HepG2 (cell line): ENCODE results near the gene RTEL1. TPM values are rescaled to one million over a fixed set of nuclear protein-coding genes. Genes with fewer than 3 reads are reported as not detected.

Experiments used
- AGO2 ChIP-seq: fragments of 200-400 bp; formaldehyde crosslinking; optimal IDR thresholded peaks from 2 replicates; pipeline ENCODE3; 2017; ENCODE audit warnings: mild to moderate bottlenecking, low read depth, low read length, moderate library complexity
- HNRNPL ChIP-seq: fragments of 200-400 bp; formaldehyde crosslinking; IDR thresholded peaks from 2 replicates; pipeline ENCODE4 v1.6.1; 2017; ENCODE audit warnings: mild to moderate bottlenecking, low read depth, low read length
- ISX ChIP-seq: sonication (generic); formaldehyde crosslinking; conservative IDR thresholded peaks from 2 replicates; pipeline ENCODE4 v1.5.0; 2020; ENCODE audit warnings: missing genetic modification reagents
- KLF6 ChIP-seq: IDR thresholded peaks from 2 replicates; pipeline ENCODE4 v1.8.0; 2016; ENCODE audit warnings: missing biosample characterization, missing genetic modification reagents
- NRL ChIP-seq: sonication (generic); formaldehyde crosslinking; IDR thresholded peaks from 2 replicates; pipeline ENCODE4 v1.5.0; 2020; ENCODE audit warnings: missing genetic modification reagents, mild to moderate bottlenecking, moderate library complexity, borderline replicate concordance
- PRPF4 ChIP-seq: fragments of 200-400 bp; formaldehyde crosslinking; IDR thresholded peaks from 2 replicates; pipeline ENCODE4 v1.6.1; 2016; ENCODE audit warnings: low read length, low read depth; ENCODE audit not compliant: poor library complexity, severe bottlenecking
- SALL1 ChIP-seq: sonication (generic); formaldehyde crosslinking; IDR thresholded peaks from 2 replicates; pipeline ENCODE4 v1.8.0; 2022; ENCODE audit warnings: mild to moderate bottlenecking, missing genetic modification reagents
- SPEN ChIP-seq: sonication (generic); formaldehyde crosslinking; IDR thresholded peaks from 2 replicates; pipeline ENCODE4 v1.5.1; 2020; ENCODE audit warnings: low read depth, mild to moderate bottlenecking, missing genetic modification reagents
- ZNF205 ChIP-seq: IDR thresholded peaks from 2 replicates; pipeline ENCODE4 v1.6.1; 2018; ENCODE audit warnings: missing biosample characterization, missing genetic modification reagents
- ZNF329 ChIP-seq: sonication (generic); formaldehyde crosslinking; IDR thresholded peaks from 2 replicates; pipeline ENCODE4 v1.9.0; 2021; ENCODE audit warnings: low read depth, mild to moderate bottlenecking, missing genetic modification reagents
- ZNF501 ChIP-seq: sonication (generic); formaldehyde crosslinking; IDR thresholded peaks from 2 replicates; pipeline ENCODE4 v1.5.1; 2020; ENCODE audit warnings: mild to moderate bottlenecking, moderate library complexity, missing genetic modification reagents
- polyA plus RNA-seq, 8 experiments: library from polyadenylated mRNA; depleted of rRNA in 3 of 8; stranded (reverse) in 7 of 8; unstranded in 1 of 8; fragments of >200 nt; fragmentation: Illumina TruSeq in 4 of 8; extraction: Trizol in 4 of 8; gene quantifications; 2 replicates each; pipeline versions ENCODE4 v1.2.1 to v1.2.3, GENCODE V29; 2011 to 2016; ENCODE audit warnings: low read depth in 4 of 8, missing spikeins in 1 of 8, mixed read lengths in 1 of 8; ENCODE audit not compliant: insufficient read depth in 1 of 8
- total RNA-seq, 5 experiments: library from RNA; depleted of rRNA; stranded (reverse); fragments of >200 nt; fragmentation: Illumina TruSeq; extraction: Trizol; gene quantifications; 2 replicates each; pipeline ENCODE4 v1.2.3, GENCODE V29; 2016; ENCODE audit warnings: low read depth in 1 of 5
- TF ChIP-seq, protein P1 (sequence below): sonication (generic); formaldehyde crosslinking; IDR thresholded peaks from 2 replicates; pipeline ENCODE4 v1.4.0; 2020; ENCODE audit warnings: missing genetic modification reagents, borderline replicate concordance
- TF ChIP-seq, protein P2 (sequence below): sonication (generic); formaldehyde crosslinking; IDR thresholded peaks from 2 replicates; pipeline ENCODE4 v1.4.0; 2020; ENCODE audit warnings: missing genetic modification reagents
- TF ChIP-seq, protein P3 (sequence below): sonication (generic); formaldehyde crosslinking; IDR thresholded peaks from 2 replicates; pipeline ENCODE4; 2020; ENCODE audit warnings: missing genetic modification reagents, mild to moderate bottlenecking, borderline replicate concordance
- TF ChIP-seq, protein P4 (sequence below): IDR thresholded peaks from 2 replicates; pipeline ENCODE4 v1.4.0; 2020; ENCODE audit warnings: mild to moderate bottlenecking, missing genetic modification reagents

The RTEL1 gene
- total and polyA plus RNA-seq, 2 of the 13 experiments (the other 11 are each of a cell fraction or from before 2014, with no cell fraction given): 21.8 to 36.4 TPM

DNA sequence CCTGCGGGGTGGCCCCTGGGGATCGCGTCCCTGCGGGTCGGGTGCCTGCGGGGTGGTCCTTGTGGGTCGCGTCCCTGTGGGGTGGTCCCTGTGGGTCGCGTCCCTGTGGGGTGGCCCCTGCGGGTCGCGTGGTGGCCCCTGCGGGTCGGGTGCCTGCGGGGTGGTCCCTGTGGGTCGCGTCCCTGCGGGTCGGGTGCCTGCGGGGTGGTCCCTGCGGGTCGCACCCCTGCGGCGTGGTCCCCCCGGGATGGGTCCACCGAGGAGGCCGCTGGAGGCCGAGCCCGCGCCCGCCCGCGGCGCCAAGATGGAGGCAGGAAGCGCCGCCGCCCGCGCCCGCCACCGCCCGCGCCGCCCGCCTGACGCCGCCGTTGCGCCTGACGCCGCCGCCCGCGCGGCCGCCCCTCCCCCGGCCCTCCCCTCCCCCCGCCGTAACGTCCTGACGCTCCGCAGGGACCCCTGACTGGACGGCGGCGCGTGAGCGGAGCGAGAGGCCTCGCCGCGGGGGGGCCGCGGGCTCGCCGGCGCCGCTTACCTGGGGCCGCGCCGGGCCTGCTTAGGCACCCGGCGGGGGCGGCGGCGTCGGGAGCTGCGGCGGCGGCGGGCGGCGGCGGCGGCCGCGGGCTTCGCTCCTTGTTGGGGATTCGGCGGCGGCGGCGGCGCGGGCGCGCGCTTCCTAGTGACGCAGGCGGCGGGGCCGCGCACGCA lies 31.5 kb upstream of the RTEL1 start, which contains the start of gene GMEB2 (continued):
- TF ChIP-seq PRPF4 (peak; percentile 46), ZNF501 (CRISPR knock-in tag) (0 out of 2 replicates have a peak, but pooled peaks have one; percentile 17), ZNF329 (peak; percentile 83), NRL (CRISPR knock-in tag) (0 out of 2 replicates have a peak, but pooled peaks have one; percentile 75), ZNF205 (CRISPR knock-in tag) (no peak), SPEN (CRISPR knock-in tag) (peak; percentile 72), ISX (0 out of 2 replicates have a peak, but pooled peaks have one; percentile 21), KLF6 (CRISPR knock-in tag) (no peak), AGO2 (peak; percentile 96), SALL1 (CRISPR knock-in tag) (peak; percentile 76), HNRNPL (no peak)
- TF ChIP-seq, protein P1, sequence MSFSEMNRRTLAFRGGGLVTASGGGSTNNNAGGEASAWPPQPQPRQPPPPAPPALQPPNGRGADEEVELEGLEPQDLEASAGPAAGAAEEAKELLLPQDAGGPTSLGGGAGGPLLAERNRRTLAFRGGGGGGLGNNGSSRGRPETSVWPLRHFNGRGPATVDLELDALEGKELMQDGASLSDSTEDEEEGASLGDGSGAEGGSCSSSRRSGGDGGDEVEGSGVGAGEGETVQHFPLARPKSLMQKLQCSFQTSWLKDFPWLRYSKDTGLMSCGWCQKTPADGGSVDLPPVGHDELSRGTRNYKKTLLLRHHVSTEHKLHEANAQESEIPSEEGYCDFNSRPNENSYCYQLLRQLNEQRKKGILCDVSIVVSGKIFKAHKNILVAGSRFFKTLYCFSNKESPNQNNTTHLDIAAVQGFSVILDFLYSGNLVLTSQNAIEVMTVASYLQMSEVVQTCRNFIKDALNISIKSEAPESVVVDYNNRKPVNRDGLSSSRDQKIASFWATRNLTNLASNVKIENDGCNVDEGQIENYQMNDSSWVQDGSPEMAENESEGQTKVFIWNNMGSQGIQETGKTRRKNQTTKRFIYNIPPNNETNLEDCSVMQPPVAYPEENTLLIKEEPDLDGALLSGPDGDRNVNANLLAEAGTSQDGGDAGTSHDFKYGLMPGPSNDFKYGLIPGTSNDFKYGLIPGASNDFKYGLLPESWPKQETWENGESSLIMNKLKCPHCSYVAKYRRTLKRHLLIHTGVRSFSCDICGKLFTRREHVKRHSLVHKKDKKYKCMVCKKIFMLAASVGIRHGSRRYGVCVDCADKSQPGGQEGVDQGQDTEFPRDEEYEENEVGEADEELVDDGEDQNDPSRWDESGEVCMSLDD (CRISPR knock-in tag): peak; percentile 83
- TF ChIP-seq, protein P2, sequence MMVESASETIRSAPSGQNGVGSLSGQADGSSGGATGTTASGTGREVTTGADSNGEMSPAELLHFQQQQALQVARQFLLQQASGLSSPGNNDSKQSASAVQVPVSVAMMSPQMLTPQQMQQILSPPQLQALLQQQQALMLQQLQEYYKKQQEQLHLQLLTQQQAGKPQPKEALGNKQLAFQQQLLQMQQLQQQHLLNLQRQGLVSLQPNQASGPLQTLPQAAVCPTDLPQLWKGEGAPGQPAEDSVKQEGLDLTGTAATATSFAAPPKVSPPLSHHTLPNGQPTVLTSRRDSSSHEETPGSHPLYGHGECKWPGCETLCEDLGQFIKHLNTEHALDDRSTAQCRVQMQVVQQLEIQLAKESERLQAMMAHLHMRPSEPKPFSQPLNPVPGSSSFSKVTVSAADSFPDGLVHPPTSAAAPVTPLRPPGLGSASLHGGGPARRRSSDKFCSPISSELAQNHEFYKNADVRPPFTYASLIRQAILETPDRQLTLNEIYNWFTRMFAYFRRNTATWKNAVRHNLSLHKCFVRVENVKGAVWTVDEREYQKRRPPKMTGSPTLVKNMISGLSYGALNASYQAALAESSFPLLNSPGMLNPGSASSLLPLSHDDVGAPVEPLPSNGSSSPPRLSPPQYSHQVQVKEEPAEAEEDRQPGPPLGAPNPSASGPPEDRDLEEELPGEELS (CRISPR knock-in tag): peak; percentile 25; the same call in 1 of the 2 replicates
- TF ChIP-seq, protein P3, sequence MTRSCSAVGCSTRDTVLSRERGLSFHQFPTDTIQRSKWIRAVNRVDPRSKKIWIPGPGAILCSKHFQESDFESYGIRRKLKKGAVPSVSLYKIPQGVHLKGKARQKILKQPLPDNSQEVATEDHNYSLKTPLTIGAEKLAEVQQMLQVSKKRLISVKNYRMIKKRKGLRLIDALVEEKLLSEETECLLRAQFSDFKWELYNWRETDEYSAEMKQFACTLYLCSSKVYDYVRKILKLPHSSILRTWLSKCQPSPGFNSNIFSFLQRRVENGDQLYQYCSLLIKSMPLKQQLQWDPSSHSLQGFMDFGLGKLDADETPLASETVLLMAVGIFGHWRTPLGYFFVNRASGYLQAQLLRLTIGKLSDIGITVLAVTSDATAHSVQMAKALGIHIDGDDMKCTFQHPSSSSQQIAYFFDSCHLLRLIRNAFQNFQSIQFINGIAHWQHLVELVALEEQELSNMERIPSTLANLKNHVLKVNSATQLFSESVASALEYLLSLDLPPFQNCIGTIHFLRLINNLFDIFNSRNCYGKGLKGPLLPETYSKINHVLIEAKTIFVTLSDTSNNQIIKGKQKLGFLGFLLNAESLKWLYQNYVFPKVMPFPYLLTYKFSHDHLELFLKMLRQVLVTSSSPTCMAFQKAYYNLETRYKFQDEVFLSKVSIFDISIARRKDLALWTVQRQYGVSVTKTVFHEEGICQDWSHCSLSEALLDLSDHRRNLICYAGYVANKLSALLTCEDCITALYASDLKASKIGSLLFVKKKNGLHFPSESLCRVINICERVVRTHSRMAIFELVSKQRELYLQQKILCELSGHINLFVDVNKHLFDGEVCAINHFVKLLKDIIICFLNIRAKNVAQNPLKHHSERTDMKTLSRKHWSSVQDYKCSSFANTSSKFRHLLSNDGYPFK (CRISPR knock-in tag): no peak
- TF ChIP-seq, protein P4, sequence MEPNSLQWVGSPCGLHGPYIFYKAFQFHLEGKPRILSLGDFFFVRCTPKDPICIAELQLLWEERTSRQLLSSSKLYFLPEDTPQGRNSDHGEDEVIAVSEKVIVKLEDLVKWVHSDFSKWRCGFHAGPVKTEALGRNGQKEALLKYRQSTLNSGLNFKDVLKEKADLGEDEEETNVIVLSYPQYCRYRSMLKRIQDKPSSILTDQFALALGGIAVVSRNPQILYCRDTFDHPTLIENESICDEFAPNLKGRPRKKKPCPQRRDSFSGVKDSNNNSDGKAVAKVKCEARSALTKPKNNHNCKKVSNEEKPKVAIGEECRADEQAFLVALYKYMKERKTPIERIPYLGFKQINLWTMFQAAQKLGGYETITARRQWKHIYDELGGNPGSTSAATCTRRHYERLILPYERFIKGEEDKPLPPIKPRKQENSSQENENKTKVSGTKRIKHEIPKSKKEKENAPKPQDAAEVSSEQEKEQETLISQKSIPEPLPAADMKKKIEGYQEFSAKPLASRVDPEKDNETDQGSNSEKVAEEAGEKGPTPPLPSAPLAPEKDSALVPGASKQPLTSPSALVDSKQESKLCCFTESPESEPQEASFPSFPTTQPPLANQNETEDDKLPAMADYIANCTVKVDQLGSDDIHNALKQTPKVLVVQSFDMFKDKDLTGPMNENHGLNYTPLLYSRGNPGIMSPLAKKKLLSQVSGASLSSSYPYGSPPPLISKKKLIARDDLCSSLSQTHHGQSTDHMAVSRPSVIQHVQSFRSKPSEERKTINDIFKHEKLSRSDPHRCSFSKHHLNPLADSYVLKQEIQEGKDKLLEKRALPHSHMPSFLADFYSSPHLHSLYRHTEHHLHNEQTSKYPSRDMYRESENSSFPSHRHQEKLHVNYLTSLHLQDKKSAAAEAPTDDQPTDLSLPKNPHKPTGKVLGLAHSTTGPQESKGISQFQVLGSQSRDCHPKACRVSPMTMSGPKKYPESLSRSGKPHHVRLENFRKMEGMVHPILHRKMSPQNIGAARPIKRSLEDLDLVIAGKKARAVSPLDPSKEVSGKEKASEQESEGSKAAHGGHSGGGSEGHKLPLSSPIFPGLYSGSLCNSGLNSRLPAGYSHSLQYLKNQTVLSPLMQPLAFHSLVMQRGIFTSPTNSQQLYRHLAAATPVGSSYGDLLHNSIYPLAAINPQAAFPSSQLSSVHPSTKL (CRISPR knock-in tag): peak; percentile 21
